ENCODE results near the gene SECISBP2L.
A peak's percentile ranks its signal among the peaks of the same experiment; 100 is the strongest.
"Not testable (repeated sequence)": the region's sequence is repeated elsewhere in the genome, so short reads cannot be mapped to it uniquely, and the experiment has no call there.

The SECISBP2L gene

GRCh38 chr15:48976444-48977088 is 69.7 kb downstream of the SECISBP2L start:
- DNase-seq, result peak in 30 of 42 donors; percentile 9 to 76 (median 40)
- intact Hi-C loops (cut with DNase I), result no loop called here

GRCh38 chr15:48975472-48976419 is 70.5 kb downstream of the SECISBP2L start:
- DNase-seq, result peak; percentile 83 to 95 (median 91)
- intact Hi-C loops (cut with DNase I), result loop anchor here (2.0 kb wide), 1 partner anchor 71 kb away; the partner anchor contains the start of gene SECISBP2L

DNA sequence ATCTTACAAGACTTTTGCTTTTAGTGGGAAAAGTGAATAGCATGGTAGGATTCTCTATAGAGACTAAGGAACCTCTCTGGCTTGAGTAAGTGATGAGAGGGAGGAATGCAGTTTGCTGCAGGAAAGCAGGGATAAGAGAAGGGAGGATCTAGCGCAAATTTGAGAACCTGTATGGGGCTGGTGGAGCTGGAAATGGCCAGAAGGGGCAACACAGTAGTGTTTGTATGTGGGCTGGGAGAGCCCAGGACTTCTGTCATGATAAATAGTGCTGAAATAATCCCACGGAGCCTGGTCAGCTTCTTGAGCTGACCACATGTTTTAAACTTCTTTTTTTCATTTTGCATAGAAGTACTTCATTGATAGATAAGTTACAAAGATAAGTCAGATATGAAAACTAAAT is 71.4 kb downstream of the SECISBP2L start:
- intact Hi-C loops (cut with DNase I), result loop anchor here (2.0 kb wide), 1 partner anchor 72 kb away; the partner anchor contains the start of gene SECISBP2L
- peak in 5 of 42 donors; percentile 15 to 63 (median 36) for DNase-seq

GRCh38 chr15:48972750-48973503 is 73.3 kb downstream of the SECISBP2L start:
- no peak for DNase-seq

DNA sequence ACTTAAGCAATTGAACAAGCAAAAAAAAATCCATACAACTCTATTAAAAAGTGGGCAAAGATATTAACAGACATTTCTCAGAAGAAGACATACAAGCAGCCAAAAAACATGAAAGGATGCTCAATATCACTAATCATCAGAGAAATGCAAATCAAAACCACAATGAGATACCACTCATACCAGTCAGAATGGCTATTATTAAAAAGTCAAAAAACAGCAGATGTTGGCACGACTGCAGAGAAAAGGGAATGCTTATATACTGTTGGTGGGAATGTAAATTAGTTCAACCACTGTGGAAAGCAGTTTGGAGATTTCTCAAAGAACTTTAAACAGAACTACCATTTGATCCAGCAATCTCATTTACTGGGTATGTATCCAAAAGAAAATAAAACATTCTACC is 75.3 kb downstream of the SECISBP2L start:
- intact Hi-C loops (cut with DNase I); DNase-seq: not testable (repeated sequence)

More at GRCh38 chr15:48972750-48973503, 73.3 kb downstream of the SECISBP2L start:
- intact Hi-C loops (cut with DNase I), result no loop called here

DNA sequence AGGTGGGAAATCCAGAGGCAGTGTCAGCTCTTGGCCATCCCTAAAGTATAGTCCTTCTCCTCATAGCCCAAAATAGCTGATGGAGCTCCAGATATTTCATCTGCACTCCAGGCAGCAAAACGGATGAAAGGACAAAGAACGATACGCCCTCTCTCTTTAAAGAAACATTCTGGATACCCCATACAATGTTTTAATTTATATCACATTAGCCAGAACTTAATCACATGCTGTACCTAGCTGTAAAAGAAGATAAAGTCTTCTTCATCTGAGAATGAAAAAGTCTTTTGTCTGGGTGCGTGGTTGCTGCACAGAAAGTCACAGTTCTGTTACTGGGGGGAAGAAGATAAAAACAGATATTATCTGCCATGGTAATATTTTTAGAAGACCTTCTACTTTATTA is 78.2 kb downstream of the SECISBP2L start:
- intact Hi-C loops (cut with DNase I), result no loop called here
- DNase-seq, result no peak

GRCh38 chr15:48967336-48967735 is 78.9 kb downstream of the SECISBP2L start:
- intact Hi-C loops (cut with DNase I), result no loop called here
- DNase-seq, result no peak

DNA sequence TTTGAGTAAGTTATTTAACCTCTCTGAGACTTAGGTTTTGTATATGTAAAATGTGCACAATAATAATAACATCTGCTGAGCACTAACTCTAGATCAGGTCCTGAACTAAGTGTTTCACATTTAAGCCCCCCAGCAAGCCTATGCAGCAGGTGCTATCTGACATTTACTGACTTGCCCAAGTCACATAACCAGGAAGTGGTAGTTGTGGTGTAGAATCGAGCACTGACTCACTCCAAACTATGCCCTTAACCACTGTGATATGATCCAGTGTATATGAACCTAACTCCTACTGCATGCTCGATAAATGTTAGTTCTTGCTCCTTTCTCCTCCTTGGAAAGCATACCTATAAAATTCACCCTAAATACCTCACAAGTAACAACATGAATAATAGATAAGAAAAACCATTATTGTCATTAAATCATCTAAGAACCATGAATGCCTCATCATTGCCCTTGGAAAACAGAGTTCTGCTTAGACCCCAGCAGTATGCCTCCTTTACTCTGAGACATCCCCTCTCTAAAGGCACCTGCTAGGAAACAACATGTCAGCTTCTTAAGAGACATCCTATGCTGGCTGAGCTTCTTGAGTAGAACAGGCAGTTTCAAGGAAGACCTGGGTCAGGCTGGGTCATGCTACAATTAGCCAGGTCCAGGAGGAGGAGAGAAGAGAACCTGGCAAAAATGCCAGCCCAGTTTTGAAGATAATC is 79.5 kb downstream of the SECISBP2L start:
- intact Hi-C loops (cut with DNase I), result no loop called here

DNA sequence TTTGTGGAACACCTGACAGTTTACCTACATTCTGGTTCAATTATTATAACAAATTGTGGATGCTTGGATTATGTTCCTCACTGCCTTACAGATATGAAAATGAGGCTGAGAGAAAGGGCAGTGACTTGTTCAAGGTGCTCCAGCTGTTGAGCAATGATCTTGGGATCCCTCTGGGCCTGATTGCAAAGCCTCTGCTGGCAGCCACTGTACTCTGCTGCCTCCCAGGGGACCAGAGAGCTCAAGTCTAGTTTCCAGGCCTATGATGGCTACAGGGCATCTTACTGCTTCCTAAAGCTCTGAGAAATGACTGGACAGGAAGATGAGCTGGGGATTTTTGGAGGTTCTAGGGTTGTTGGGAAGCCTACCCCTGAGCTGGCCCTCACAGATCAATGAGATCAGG is 80.3 kb downstream of the SECISBP2L start:
- intact Hi-C loops (cut with DNase I), result no loop called here
- DNase-seq, result no peak

More for the DNA sequence above, 79.5 kb downstream of the SECISBP2L start:
- DNase-seq, result no peak

DNA sequence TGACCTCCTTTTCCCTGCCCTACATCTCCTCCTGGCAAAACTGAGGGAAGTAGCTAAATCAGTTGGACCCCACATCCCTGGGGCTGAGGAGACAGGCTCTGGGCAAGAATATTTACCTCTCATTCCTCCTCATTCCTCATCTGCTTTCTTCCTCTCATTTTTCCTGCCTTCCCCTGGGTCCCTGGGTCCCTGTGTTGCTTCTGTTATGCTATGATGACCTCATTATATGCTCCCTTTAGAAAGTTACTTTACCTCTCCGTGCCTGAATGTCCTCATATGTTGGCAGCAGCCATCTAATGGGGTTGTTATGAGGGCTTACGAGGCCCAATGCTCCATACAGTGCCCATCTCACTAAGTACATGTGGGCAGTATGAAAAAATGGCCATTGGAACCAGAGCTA is 81.3 kb downstream of the SECISBP2L start:
- intact Hi-C loops (cut with DNase I), result no loop called here
- DNase-seq, result no peak

- peak; percentile 68 to 93 (median 83) for DNase-seq
- intact Hi-C loops (cut with DNase I), result no loop called here
These were observed 82.6 kb downstream of the SECISBP2L start, which contains the start of gene SHC4 for GRCh38 chr15:48963524-48964113. Gene SHC4, minus strand, starts transcription at chr15:48963919. Its CDS starts 904 bp downstream, at chr15:48963015.

DNA sequence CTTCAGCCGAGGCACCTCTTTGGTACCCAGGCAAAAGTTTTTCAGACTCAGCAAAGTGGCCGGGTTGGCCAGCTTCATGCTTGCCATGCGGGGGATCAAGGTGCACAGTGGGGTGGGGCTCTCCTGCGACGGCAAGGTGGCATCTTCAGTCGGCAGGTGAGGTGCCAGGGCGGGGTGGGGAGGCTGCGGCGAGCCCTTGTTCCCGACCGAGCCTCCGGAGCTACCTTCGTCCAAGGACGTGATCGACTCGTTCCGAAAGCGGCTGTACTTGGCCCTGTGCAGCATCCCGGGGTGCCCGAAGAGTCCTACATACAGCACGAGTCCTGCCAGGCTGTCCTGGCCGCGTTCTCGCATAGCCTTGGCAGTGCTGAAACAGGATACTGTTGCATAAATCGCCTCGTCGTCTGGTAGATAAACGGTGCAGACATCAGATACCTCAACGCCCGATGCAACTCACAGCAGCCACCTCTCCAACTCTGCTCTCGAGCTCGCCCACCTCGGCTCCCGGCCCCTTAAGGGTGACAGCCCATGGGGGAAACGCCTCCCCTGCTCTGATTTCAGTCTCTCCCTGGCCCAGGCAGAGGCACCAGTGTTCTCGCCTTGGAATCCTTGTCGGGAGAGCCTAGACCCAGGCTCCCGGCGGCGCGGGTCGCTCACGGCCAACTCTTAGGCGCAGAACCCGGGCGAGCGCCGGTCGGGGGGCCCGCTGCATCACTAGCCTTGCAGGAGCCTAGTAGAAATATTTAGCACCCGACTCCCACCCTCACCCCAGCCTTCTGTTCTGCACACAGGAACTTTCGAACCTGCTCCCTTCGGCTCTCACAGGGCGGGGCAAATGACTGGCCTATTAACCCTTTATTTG is 83.4 kb downstream of the SECISBP2L start:
- intact Hi-C loops (cut with DNase I), result no loop called here
- peak in 26 of 42 donors; percentile 8 to 63 (median 27) for DNase-seq

- DNase-seq, result no peak
- intact Hi-C loops (cut with DNase I), result no loop called here
These were observed 90.3 kb downstream of the SECISBP2L start for GRCh38 chr15:48955967-48956366.

DNA sequence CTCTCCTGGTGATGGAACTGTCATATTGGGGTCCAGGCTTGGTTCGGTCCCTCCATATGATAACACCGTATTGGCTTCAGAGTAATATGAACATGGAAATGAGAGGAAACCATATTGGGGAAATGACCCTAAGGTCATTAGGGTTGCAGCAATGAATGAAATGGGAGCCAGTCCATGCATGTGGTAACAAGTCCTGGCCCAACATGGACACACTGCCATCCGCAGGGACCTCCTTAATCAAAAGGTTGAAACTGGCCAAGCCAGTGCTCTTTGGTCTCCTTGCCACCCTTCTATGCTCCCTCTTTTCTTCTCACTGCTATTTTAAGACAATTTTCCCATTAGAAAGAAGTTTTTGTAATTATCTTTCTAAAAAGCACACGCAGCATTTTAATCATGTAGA is 90.9 kb downstream of the SECISBP2L start:
- DNase-seq, result no peak
- intact Hi-C loops (cut with DNase I), result no loop called here

- peak in 2 of 42 donors; percentile 9 to 22 for DNase-seq
- intact Hi-C loops (cut with DNase I), result no loop called here
These were observed 91.7 kb downstream of the SECISBP2L start for GRCh38 chr15:48954538-48954937.

GRCh38 chr15:48946840-48947187 is 99.4 kb downstream of the SECISBP2L start:
- no peak for DNase-seq
- intact Hi-C loops (cut with DNase I), result no loop called here

GRCh38 chr15:48946074-48946839 is 100.0 kb downstream of the SECISBP2L start:
- intact Hi-C loops (cut with DNase I), result no loop called here
- peak in 8 of 42 donors; percentile 6 to 49 (median 21) for DNase-seq

All from head of caudate nucleus (tissue), 42 donors.